GM19035 (cell line): Measurements from ENCODE around the gene BET1L.

ENCODE experiments used
- ATAC-seq: cut with Tn5 transposase; IDR thresholded peaks from one replicate; pipeline ENCODE4 v1.9.1; 2021; ENCODE audit not compliant: unreplicated experiment

Gene BET1L

GRCh38 chr11:210803-211180 is 3.6 kb upstream of the BET1L start:
- ATAC-seq, result no peak

GRCh38 chr11:210122-210802 is 3.1 kb upstream of the BET1L start:
- no peak for ATAC-seq

DNA sequence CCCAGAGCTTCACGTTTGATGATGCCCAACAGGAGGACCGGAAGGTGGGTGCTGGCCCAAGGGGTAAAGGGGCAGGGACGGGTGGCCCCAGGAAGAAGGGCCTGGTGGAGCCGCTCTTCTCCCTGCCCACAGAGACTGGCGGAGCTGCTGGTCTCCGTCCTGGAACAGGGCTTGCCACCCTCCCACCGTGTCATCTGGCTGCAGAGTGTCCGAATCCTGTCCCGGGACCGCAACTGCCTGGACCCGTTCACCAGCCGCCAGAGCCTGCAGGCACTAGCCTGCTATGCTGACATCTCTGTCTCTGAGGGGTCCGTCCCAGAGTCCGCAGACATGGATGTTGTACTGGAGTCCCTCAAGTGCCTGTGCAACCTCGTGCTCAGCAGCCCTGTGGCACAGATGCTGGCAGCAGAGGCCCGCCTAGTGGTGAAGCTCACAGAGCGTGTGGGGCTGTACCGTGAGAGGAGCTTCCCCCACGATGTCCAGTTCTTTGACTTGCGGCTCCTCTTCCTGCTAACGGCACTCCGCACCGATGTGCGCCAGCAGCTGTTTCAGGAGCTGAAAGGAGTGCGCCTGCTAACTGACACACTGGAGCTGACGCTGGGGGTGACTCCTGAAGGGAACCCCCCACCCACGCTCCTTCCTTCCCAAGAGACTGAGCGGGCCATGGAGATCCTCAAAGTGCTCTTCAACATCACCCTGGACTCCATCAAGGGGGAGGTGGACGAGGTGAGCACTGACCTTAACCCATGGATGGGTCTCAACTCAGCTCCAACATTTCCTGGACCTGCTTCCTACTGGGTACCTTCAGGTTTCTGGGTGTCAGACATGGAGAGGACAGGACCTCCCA is 2.3 kb upstream of the BET1L start:
- no peak for ATAC-seq

- ATAC-seq, result no peak
Observed at GRCh38 chr11:208917-209260, 1.7 kb upstream of the BET1L start.

GRCh38 chr11:208181-208916 is 1.1 kb upstream of the BET1L start:
- ATAC-seq, result no peak

- no peak for ATAC-seq
Observed at GRCh38 chr11:207863-208180, 623 bp upstream of the BET1L start.

GRCh38 chr11:206526-207207 is 532 bp downstream of the BET1L start:
- peak; percentile 2 for ATAC-seq

DNA sequence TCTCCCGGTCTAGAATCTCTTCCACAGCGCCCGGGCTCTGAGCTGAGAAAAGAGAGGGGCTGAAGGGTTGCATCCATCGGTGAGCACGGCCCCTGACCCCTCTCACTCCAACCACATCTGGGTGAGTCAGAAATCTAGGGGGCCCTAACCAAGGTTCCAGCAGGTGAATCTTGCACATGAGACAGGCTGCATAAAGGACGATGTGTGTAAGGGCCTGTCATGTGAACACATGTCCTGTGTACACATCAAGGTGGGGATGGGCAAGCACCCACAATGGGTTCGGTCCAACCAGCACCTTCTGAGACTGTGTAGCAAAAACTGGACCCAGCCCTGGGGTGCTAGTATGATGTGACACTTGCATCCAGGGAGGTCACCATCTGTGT is 1.2 kb downstream of the BET1L start:
- ATAC-seq, result no peak

DNA sequence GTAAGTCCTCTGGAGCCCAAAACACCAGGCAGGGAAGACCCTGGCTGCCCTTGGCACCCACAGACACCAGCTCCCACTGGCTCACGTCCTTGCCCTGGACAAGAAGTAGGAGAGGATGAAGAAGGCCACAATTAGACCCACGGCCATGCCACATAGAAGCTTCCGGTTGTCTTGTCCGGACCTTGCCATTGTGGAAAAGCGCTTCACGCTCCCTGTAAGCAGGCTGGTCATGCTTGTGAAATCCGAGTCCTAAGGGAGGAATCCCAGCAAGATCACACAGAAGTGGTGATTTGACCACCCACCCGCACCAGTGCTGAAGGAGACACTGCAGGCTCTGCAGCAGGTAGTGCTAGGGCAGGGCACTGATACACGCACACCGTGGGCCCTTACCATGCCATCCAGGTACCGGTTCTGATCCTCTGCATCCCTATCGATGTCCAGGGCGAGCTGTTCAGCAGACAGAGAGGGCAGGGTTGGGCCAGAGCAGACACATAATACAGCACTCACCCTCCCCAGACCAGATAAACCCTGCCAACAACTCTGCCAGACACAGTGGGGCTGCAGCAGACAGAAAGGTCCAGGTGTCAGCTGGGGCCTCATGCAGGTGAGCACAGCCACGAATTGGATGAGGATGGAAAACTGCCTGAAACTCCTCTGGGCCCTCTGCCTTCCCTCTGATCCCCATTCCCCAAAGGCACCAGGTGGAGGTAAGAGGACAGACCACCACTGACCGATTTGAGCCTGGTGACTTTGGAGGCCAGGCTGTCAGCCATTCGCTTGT is 1.8 kb downstream of the BET1L start:
- ATAC-seq, result no peak

DNA sequence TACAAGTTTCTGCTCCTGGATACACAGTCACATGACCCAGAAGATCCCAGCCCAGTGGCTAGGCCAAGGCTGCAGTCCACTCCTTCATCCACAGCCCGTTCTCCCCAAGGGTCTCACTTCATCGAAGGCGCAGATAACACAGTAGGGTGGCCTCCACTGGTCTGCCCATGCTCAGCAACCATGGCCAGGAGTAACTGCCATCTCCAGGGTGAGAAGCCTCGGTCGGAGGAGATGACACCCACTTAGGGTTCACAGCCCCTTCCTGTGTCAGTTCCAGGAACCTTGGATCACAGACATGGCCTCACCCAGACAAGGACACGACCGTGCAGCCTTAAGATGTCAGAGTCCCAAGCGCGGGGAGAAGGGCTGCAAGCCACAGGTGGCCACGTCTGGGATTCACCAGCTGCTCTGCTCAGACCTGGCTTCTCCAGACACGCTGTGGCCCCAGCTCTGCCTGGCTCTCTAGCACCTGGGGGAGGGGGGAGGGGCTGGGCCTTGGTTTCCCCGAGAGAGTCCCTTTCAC is 2.6 kb downstream of the BET1L start:
- no peak for ATAC-seq

- no peak for ATAC-seq
Observed at GRCh38 chr11:203945-204586, 3.1 kb downstream of the BET1L start.

- ATAC-seq, result no peak
Observed at GRCh38 chr11:203056-203944, 3.9 kb downstream of the BET1L start.

GRCh38 chr11:202490-202889 is 4.7 kb downstream of the BET1L start:
- no peak for ATAC-seq

DNA sequence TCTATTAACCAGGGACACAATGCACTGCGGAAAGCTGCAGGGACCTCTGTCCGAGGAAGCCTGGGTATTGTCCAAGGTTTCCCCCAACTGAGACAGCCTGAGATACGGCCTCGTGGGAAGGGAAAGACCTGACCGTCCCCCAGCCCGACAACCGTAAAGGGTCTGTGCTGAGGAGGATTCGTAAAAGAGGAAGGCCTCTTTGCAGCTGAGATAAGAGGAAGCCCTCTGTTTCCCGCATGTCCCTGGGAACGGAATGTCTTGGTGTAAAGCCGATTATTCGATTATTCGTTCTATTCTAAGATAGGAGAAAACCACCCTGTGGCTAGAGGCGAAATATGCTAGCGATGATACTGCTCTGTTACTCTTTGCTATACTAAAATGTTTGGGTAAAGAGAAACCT is 5.2 kb downstream of the BET1L start:
- no peak for ATAC-seq

DNA sequence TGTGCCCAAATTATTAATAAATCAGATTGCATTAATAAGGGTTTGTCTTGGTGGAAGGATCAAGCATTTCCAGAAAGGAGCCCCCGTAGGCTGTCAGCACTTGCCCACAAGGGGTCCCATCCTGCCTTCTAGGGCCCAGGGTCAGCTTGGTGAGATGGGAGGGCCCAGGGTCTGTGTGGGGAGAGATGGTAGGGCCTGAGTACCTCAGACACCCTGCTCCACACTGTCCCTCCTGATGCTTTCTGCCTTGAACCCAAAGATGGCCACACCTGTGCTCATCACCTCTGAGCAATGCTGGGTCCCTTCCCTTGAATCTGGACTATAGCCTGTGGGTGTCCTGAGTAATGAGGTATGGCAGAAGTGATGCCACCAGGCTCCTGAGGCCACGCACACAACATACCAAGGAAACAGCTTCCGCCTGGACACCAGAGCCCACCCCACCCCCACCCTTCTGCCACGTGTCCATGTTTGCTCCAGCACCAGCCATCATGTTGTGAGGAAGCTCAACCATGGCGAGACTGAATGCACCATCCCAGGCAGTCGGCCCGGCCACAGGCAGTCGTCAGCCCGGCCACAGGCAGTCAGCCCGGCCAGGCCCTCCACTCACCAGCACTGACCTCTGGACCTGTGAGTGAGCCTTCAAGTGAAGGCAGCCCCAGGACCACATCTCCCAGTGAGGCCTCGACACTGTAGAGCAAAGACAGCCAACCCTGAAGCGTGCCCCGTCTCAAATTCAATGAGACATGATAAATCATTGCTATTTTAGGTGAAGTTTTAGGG is 6.8 kb downstream of the BET1L start:
- no peak for ATAC-seq

DNA sequence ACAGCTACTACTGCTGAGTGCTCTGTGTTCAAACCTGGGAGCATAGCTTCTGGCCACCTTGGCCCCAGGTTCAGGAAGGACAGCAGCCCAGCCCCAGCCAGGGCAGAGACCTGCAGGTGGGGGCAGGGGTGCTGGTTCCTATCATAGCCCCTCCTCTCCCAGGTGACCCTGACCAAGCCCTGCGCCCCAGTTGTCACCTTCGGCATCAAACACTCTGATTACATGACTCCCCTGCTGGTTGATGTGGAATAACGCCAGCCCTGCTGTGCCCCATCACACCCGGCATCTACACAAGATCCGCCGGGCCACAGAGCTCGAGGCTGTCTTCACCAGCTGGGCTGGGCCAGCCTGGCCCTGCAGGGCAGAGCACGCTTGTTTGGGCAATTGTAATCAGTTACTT is 7.4 kb downstream of the BET1L start:
- no peak for ATAC-seq

DNA sequence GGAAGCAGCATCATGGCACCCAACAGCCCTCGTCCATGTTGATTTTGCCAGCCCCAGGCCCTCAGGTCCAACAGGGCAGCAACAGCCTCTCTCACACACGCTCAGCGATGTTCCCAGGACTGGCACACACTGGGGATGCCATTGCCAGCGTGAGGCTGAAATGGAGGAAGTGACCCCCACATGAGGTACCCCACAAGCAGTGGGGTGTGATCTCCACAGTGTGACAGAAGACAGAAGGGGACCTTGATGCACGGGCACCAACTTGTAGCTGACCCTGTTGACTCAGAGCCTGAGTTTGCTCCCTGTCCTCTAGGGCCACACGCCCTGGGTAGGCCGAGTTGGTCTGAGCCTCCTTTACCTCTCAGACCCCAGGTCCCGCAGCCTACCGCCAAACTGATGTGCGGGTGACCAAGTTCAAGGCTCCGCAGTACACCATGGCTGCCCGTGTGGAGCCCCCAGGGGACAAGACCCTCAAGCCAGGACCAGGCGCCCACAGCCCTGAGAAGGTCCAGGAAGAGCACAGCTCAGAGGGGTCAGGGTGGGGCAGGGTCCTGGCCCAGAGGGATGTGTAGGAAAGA is 8.1 kb downstream of the BET1L start:
- ATAC-seq, result no peak

GRCh38 chr11:198236-198806 is 8.9 kb downstream of the BET1L start:
- no peak for ATAC-seq
